VCaP (cell line): Measurements from ENCODE around the gene STEAP3.

Experiments
- H3K27ac ChIP-seq: fragments of 450-650 bp; 2 replicates; pipeline ENCODE4 v1.5.1; 2017
- CTCF ChIP-seq: fragments of 450-650 bp; conservative IDR thresholded peaks from 2 replicates; pipeline ENCODE4 v1.5.1; 2017; ENCODE audit warnings: mild to moderate bottlenecking, moderate library complexity

STEAP3 gene

GRCh38 chr2:119254601-119255080, 31.0 kb downstream of the STEAP3 start:
- no peak overlapping the region for H3K27ac ChIP-seq
- no peak for TF ChIP-seq CTCF

GRCh38 chr2:119255760-119256581, 32.3 kb downstream of the STEAP3 start:
- no peak for TF ChIP-seq CTCF
- H3K27ac ChIP-seq, result no peak overlapping the region

- TF ChIP-seq CTCF, result no peak
- H3K27ac ChIP-seq, result no peak overlapping the region
Observed at GRCh38 chr2:119256582-119256921, 32.9 kb downstream of the STEAP3 start.

GRCh38 chr2:119257198-119257597, 33.6 kb downstream of the STEAP3 start:
- no peak overlapping the region for H3K27ac ChIP-seq

GRCh38 chr2:119259296-119259860, 35.7 kb downstream of the STEAP3 start:
- no peak for TF ChIP-seq CTCF
- H3K27ac ChIP-seq, result no peak overlapping the region

More at GRCh38 chr2:119257198-119257597, 33.6 kb downstream of the STEAP3 start:
- TF ChIP-seq CTCF, result no peak

- TF ChIP-seq CTCF, result no peak
- no peak overlapping the region for H3K27ac ChIP-seq
Observed at GRCh38 chr2:119260646-119261492, 37.2 kb downstream of the STEAP3 start.
